HG03039 (cell line): Measurements from ENCODE around the gene TTLL3.
A peak's percentile ranks its signal among the peaks of the same experiment; 100 is the strongest.
"Not testable (repeated sequence)": the region's sequence is repeated elsewhere in the genome, so short reads cannot be mapped to it uniquely, and the experiment has no call there.

Experiments
- ATAC-seq: cut with Tn5 transposase; IDR thresholded peaks from one replicate; pipeline ENCODE4 v1.9.1; 2021; ENCODE audit warnings: mild to moderate bottlenecking, moderate library complexity; ENCODE audit not compliant: unreplicated experiment

TTLL3 gene, protein sequence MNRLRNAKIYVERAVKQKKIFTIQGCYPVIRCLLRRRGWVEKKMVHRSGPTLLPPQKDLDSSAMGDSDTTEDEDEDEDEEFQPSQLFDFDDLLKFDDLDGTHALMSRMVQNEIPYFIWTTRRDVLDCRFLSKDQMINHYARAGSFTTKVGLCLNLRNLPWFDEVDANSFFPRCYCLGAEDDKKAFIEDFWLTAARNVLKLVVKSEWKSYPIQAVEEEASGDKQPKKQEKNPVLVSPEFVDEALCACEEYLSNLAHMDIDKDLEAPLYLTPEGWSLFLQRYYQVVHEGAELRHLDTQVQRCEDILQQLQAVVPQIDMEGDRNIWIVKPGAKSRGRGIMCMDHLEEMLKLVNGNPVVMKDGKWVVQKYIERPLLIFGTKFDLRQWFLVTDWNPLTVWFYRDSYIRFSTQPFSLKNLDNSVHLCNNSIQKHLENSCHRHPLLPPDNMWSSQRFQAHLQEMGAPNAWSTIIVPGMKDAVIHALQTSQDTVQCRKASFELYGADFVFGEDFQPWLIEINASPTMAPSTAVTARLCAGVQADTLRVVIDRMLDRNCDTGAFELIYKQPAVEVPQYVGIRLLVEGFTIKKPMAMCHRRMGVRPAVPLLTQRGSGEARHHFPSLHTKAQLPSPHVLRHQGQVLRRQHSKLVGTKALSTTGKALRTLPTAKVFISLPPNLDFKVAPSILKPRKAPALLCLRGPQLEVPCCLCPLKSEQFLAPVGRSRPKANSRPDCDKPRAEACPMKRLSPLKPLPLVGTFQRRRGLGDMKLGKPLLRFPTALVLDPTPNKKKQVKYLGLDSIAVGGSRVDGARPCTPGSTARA

DNA sequence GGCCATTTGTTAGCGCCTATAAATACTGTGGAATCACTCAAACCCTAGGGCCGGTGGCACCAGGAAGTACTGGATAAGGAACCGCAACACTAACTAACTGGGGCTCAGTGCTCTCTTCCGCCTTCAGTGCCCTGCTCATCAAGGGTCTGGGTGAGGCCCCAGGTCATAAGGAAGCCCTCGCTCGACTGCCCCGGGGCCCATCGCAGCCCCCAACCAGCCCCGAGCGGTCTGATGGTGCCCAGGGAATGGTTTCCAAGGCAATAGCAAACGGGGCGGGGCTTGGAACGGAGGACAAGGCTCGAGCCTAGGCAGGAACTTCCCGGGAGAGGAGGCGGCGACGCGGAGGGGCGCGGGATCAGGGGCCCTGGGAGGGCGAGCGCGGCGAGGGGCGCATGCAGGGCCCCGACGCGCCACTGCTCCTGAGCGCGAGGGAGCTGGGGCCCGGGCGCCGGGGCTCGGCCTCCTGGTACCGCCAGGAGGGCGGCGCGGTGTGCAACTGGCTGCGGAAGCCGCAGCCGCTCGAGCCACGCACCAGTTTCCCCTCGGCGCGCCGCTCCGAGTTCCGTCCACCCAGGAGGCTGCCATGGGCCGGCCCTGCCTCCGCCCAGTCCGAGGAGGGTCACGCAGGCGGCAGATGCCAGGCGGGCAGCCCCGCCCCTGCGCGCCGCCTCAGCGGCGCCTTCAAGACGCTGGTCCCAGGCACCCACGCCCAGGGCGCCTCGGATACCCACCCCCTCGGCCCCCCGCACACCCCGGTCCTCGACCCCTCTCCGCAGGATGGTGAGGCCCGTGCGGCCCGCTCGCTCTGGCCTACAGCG is at the start of gene TTLL3:
TSS of gene TTLL3 (plus strand) at position 648 of the 818 bp plus-strand sequence. CDS start 400 bp downstream, outside the sequence.
- no peak for ATAC-seq

DNA sequence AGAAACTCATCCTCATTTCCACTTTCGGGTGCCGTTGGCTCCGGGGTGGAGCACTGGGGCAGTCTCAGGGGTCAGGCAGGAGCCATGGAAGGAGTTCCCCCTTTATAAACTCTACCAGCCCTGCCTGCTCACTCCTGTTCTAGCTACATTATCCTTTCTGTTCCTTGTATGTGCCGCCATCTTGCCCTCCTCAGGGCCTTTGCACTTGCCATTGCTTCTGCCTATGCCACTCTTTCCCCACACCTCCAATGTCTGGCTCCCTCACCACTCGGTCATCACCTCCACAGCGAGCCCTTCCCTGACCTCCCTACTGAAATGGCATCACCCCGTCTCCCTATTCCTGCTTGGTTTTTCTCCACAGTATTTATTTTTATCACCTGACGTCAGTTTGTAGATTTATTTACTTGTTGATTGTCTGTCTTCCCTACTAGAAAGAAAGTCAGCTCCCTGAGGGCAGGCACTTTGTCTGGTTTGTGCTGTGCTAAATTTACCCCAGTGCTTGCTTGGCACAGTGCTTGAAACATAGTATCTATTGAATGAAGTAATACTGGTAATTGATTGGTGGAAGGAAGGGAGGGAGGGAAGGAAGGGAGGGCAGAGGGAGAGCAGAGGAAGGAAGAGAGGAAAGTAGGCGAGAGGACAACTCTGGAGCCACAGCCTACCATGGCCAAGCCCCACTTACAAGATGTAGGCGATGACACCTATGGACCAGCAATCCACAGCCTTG is 49.1 kb upstream of the TTLL3 start:
- ATAC-seq, result no peak

- ATAC-seq, result no peak
These were observed 48.1 kb upstream of the TTLL3 start for GRCh38 chr3:9761919-9762318.

GRCh38 chr3:9762871-9763270 is 47.2 kb upstream of the TTLL3 start:
- no peak for ATAC-seq

GRCh38 chr3:9765865-9766264 is 44.2 kb upstream of the TTLL3 start:
- no peak for ATAC-seq

GRCh38 chr3:9767418-9767817 is 42.6 kb upstream of the TTLL3 start:
- no peak for ATAC-seq

DNA sequence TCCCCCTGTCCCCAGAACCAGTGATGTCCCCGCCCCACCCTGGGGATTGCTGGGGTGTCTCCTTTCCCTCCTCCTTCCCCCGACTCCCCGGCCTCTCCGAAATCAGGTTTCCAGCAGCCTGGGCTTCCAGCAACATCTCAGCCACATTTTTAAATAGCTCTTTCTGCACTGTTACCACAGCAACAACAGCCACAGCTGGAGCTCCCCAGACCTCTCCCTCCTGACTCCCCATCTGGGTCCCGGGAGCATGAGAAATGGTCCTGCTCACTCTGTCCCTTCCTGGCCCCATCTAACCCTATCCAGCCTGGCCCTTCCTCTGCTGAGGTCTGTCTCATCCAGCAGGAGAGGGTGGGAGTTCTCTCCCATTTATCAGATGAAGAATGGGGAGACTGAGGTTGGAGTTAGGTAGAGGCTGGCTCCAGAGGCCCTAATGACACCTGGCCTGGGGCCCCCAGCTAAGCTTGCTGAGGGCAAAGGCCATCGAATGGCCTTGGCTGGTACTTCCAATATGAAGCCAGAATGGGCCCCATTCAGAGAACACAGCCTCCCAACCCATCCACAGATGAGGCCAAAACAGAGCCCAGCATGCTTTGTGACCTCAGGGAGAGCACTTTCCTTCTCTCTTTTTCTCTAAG is 41.8 kb upstream of the TTLL3 start:
- ATAC-seq, result no peak

- no peak for ATAC-seq
These were observed 41.0 kb upstream of the TTLL3 start for GRCh38 chr3:9769012-9769411.

- peak; percentile 72 for ATAC-seq
These were observed 40.4 kb upstream of the TTLL3 start, which contains the start of gene CAMK1 for GRCh38 chr3:9769426-9770275. Gene CAMK1 (minus strand): TSS chr3:9769947. CDS start chr3:9767749, 2,198 bp downstream.

- no peak for ATAC-seq
These were observed 39.7 kb upstream of the TTLL3 start for GRCh38 chr3:9770276-9770812.

DNA sequence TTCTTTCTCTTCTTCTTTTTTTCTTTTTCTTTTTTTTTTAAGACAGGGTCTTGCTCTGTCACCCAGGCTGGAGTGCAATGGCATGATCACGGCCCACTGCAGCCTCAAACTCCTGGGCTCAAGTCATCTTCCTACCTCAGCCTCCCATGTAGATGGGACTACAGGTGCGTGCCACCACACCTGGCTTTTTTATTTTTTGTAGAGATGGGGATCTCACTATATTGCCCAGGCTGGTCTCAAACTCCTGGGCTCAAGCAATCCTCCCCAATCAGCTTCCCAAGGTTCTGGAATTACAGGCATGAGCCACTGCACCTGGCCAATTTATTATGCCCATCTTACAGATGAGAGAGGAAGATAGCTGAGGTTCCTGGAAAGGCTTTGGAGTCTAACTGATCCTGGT is 39.1 kb upstream of the TTLL3 start:
- not testable (repeated sequence) for ATAC-seq

- ATAC-seq, result no peak
These were observed 33.0 kb upstream of the TTLL3 start for GRCh38 chr3:9776896-9777693.

DNA sequence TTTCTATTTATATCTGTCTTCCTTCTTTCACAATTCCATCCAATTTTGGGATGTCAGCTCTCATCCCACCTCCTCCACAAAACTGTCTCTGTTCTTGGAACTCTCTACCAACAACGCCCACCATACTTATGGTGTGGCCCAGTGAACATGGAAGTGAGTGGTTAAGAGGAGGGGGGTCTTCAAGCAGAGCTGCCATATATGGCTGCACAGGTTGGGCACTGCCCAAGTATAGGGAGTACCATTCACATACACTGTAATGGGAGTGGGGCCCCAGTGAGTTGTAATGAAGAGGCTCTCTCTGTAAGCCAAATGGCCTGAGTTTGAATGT is 32.4 kb upstream of the TTLL3 start:
- ATAC-seq, result no peak

GRCh38 chr3:9778143-9779074 is 31.7 kb upstream of the TTLL3 start:
- no peak for ATAC-seq

DNA sequence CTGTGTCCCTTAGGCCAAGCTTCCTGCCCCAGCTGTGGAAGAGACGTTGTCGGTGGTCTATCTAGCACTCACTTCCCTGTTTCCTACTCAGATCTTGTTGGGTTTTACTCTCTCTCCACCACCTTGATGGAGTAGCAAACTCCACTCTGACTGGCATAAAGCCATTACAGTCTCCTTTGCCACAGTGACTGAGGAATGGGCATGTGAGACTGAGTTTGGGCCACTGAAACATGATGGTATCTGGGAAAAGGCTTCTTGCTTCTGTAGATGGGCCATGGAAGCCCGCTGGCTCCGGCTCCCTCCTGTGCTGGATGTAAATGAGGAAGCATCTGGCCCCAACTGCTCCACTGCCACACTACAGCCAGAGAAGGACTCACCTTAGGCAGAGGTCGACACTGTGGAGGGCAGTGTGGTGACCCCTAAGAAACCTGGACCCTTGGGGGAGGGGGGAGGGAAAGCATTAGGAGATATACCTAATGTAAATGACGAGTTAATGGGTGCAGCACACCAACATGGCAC is 30.9 kb upstream of the TTLL3 start:
- no peak for ATAC-seq

- ATAC-seq, result no peak
These were observed 30.2 kb upstream of the TTLL3 start for GRCh38 chr3:9779721-9780457.
